ENCODE measurements around the gene USP16. TPM values are rescaled to one million over a fixed set of nuclear protein-coding genes. Genes with fewer than 3 reads are reported as not detected.
"Not testable (repeated sequence)": the region's sequence is repeated elsewhere in the genome, so short reads cannot be mapped to it uniquely, and the experiment has no call there.

The USP16 gene
- total RNA-seq, 1 experiment from 2014 or later, result 24.6 TPM

DNA sequence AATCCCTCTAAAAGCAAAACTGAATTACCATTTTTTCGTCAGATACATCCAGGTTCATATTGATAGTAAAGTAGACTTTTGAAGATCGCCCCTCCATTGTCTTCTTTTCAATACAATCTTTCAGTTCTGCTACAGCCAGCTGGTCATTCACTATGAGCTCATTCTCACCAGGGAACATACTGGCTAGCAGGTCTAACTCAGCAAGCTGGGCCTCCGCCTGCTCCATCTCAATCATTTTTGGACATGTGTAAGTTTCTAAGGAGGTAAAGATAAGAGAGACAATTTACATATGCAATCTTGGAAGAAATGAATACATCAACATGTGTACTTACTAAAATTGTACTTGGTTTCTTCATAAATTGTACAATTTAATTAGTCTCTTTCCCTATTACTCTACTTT lies 16.1 kb upstream of the USP16 start:
- intact Hi-C loops (cut with micrococcal nuclease; ENCODE audit: unreplicated experiment), result no loop called here
- Histone ChIP-seq H3K4me3 (no peak overlapping the region), H3K36me3 (ENCODE audit: low read depth) (no peaks in the 10 kb centered on the region), H3K27me3 (ENCODE audit: insufficient read depth, low read depth) (no peaks in the 10 kb centered on the region), H3K9me2 (ENCODE audit: insufficient read depth) (no peaks in the 10 kb centered on the region), H3K79me2 (ENCODE audit: low read depth) (no peaks in the 10 kb centered on the region), H3K27ac (no peak overlapping the region), H3F3A (ENCODE audit: insufficient read depth, low read depth) (no peaks in the 10 kb centered on the region; the same call in 1 of the 2 replicates), H2AFZ (no peak overlapping the region), H3K4me2 (no peak overlapping the region), H3K4me1 (replicated peaks; ENCODE audit: insufficient read depth) (peaks cover 5% of the 10 kb centered on the region), H4K20me1 (ENCODE audit: insufficient read depth) (no peaks in the 10 kb centered on the region), H3K9me3 (ENCODE audit: insufficient read depth, low read depth) (no peaks in the 10 kb centered on the region)
- no TSS peak for BruUV-seq (replicated peaks)
- ChIA-PET CTCF (no interaction called here), POLR2A (ENCODE audit: unreplicated experiment) (no interaction called here)
- TF ChIP-seq EZH2 (IDR thresholded peaks at IDR 0.05; ENCODE audit: low read depth), result no peak
- TF ChIP-seq, protein P1, sequence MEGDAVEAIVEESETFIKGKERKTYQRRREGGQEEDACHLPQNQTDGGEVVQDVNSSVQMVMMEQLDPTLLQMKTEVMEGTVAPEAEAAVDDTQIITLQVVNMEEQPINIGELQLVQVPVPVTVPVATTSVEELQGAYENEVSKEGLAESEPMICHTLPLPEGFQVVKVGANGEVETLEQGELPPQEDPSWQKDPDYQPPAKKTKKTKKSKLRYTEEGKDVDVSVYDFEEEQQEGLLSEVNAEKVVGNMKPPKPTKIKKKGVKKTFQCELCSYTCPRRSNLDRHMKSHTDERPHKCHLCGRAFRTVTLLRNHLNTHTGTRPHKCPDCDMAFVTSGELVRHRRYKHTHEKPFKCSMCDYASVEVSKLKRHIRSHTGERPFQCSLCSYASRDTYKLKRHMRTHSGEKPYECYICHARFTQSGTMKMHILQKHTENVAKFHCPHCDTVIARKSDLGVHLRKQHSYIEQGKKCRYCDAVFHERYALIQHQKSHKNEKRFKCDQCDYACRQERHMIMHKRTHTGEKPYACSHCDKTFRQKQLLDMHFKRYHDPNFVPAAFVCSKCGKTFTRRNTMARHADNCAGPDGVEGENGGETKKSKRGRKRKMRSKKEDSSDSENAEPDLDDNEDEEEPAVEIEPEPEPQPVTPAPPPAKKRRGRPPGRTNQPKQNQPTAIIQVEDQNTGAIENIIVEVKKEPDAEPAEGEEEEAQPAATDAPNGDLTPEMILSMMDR (conservative IDR thresholded peaks at IDR 0.05), result no peak
- DNase-seq, result no peak

DNA sequence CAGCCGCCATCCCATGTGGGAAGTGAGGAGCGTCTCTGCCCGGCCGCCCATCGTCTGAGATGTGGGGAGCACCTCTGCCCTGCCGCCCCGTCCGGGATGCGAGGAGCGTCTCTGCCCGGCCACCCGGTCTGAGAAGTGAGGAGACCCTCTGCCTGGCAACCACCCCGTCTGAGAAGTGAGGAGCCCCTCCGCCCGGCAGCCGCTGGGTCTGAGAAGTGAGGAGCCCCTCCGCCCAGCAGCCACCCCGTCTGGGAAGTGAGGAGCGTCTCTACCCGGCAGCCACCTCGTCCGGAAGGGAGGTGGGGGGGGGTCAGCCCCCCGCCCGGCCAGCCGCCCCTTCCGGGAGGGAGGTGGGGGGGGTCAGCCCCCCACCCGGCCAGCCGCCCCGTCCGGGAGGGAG lies 13.2 kb upstream of the USP16 start:
- H3K4me2 ChIP-seq; intact Hi-C loops (cut with micrococcal nuclease; ENCODE audit: unreplicated experiment): not testable (repeated sequence)

DNA sequence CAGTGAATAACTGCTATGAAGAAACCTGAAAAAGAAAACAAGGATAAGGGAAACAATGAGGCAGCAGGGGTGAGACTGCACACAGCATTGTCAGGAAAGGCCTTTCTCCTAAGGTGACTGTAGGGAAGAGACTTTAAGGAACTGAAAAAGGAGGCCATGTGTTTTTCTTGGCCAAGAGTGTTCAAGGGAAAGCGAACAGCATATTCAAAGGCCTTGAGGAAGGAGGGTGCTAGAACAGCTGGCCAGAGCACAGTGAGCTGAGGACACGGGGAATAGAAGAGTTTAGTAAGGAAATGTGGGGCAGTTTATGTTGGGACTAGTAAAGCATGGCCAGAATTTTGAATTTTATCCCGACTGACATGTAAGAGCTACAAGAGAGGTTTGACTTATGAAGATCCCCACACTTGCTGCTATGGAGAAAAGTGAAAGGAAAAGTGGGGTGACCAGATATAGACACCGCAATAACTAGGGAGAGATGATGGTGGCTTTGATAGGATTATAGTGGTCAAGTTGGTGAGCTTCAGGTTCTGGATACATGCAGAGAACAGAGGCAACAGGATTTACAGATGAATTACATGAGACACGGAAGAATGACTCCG lies 6.7 kb upstream of the USP16 start:
- Histone ChIP-seq H3K4me3 (peak overlapping the region; percentile 91; the same call in 1 of the 2 replicates), H3K36me3 (ENCODE audit: low read depth) (no peaks in the 10 kb centered on the region), H3K4me2 (peak overlapping the region; percentile 82), H3K27ac (no peak overlapping the region), H3K9me3 (ENCODE audit: insufficient read depth, low read depth) (no peaks in the 10 kb centered on the region), H3K27me3 (ENCODE audit: insufficient read depth, low read depth) (no peaks in the 10 kb centered on the region), H2AFZ (no peak overlapping the region), H4K20me1 (ENCODE audit: insufficient read depth) (no peaks in the 10 kb centered on the region), H3K4me1 (replicated peaks; ENCODE audit: insufficient read depth) (peaks cover 10% of the 10 kb centered on the region; the same call in 1 of the 2 replicates), H3K79me2 (ENCODE audit: low read depth) (peaks cover 24% of the 10 kb centered on the region), H3K9me2 (ENCODE audit: insufficient read depth) (no peaks in the 10 kb centered on the region), H3F3A (ENCODE audit: insufficient read depth, low read depth) (no peaks in the 10 kb centered on the region)
- ChIA-PET POLR2A (ENCODE audit: unreplicated experiment) (no interaction called here), CTCF (interaction anchor here (0.7 kb wide), 1 partner anchor 184 kb away, joined by 3 read pairs; no protein-coding TSS in a partner anchor)
- no peak for DNase-seq
- BruUV-seq (replicated peaks), result no TSS peak
- TF ChIP-seq, protein P1 (conservative IDR thresholded peaks at IDR 0.05), result no peak
- intact Hi-C loops (cut with micrococcal nuclease; ENCODE audit: unreplicated experiment), result no loop called here

More for the DNA sequence above, 13.2 kb upstream of the USP16 start:
- POLR2A ChIA-PET (ENCODE audit: unreplicated experiment); H3K9me3 ChIP-seq (ENCODE audit: insufficient read depth, low read depth); H3F3A ChIP-seq (ENCODE audit: insufficient read depth, low read depth); H3K79me2 ChIP-seq (ENCODE audit: low read depth); H3K4me3 ChIP-seq; H3K27me3 ChIP-seq (ENCODE audit: insufficient read depth, low read depth); H3K36me3 ChIP-seq (ENCODE audit: low read depth); H3K9me2 ChIP-seq (ENCODE audit: insufficient read depth); CTCF ChIA-PET; H2AFZ ChIP-seq; H4K20me1 ChIP-seq (ENCODE audit: insufficient read depth); DNase-seq; H3K27ac ChIP-seq; H3K4me1 ChIP-seq (replicated peaks; ENCODE audit: insufficient read depth); BruUV-seq (replicated peaks): not testable (repeated sequence)

DNA sequence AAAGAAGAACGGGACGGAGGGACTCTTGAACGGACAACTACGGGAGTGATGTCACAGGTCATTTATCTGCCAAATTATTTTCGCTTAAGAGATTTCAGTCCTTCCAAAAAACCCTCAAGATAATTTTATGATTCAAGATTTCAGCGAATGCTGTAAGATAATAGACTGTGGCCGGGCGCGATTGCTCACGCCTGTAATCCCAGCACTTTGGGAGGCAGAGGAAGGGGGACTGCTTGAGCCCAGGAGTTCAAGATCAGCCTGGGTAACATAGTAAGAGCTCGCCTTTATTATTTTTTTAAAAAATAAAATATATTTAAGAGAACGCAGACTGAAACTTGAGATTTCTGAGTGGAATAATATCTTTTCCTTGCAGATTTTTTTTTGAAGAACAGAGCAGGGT lies 5.9 kb upstream of the USP16 start:
- no peaks in the 10 kb centered on the region for H4K20me1 ChIP-seq (ENCODE audit: insufficient read depth)
- no peak overlapping the region for H3K27ac ChIP-seq
- H3F3A ChIP-seq (ENCODE audit: insufficient read depth, low read depth), result peaks cover 4% of the 10 kb centered on the region
- H2AFZ ChIP-seq, result peak overlapping the region; percentile 95
- H3K36me3 ChIP-seq (ENCODE audit: low read depth), result no peaks in the 10 kb centered on the region
- no TSS peak for BruUV-seq (replicated peaks)
- ChIA-PET POLR2A (ENCODE audit: unreplicated experiment) (interaction anchor here (0.6 kb wide), 2 partner anchors 16 to 85 kb away, joined by 7 to 12 read pairs; no protein-coding TSS in a partner anchor), CTCF (no interaction called here)
- H3K4me1 ChIP-seq (replicated peaks; ENCODE audit: insufficient read depth), result peaks cover 10% of the 10 kb centered on the region; the same call in 1 of the 2 replicates
- TF ChIP-seq EZH2 (IDR thresholded peaks at IDR 0.05; ENCODE audit: low read depth), result no peak
- no peak for DNase-seq
- peak overlapping the region; percentile 82 for H3K4me2 ChIP-seq
- H3K27me3 ChIP-seq (ENCODE audit: insufficient read depth, low read depth), result no peaks in the 10 kb centered on the region
- H3K79me2 ChIP-seq (ENCODE audit: low read depth), result peaks cover 24% of the 10 kb centered on the region
- intact Hi-C loops (cut with micrococcal nuclease; ENCODE audit: unreplicated experiment), result no loop called here
- H3K4me3 ChIP-seq, result peak overlapping the region; percentile 91
- no peaks in the 10 kb centered on the region for H3K9me3 ChIP-seq (ENCODE audit: insufficient read depth, low read depth)
- no peaks in the 10 kb centered on the region for H3K9me2 ChIP-seq (ENCODE audit: insufficient read depth)

Data from PC-9 (cell line).